ENCODE measurements around the gene STK38.
"Not testable (repeated sequence)": the region's sequence is repeated elsewhere in the genome, so short reads cannot be mapped to it uniquely, and the experiment has no call there.

STK38 gene

DNA sequence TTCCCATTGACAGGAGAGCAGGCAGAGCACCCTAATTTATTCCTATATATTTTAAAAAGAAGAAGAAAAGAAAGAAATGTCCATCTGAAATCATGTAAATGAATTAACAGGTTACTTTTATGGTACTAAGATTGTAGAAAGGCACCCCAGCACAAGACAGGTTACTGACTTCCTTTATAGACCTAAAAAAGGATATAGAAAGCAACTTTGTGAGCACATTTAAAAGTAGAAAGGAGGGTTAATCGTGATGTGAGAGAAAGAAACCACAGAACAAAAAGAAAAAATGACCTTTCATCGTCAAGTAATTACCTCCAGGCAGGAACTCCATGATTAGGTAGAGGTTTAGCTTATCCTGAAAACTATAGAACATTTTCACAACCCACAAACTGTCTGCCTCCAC, 29.9 kb downstream of the STK38 start:
- DNase-seq, result no peak

DNA sequence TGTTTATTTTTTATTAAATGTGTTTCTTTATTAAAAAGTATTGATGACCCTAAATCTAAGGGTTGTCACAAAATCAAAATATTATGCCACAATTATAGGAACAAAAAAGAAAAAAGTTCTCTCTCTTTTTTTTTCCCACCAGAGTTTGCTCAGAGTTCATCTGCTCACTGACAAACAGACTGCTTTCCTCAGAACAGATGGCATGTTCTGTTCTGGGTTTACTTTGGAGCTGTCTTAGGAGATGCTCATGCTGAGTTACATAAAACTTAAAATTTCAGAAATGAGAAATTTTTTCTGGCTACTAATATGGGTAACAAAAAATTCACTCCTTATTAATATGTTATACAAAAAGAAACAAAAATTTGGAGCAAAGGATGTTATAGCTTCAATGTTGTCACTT, 30.3 kb downstream of the STK38 start:
- DNase-seq, result no peak

DNA sequence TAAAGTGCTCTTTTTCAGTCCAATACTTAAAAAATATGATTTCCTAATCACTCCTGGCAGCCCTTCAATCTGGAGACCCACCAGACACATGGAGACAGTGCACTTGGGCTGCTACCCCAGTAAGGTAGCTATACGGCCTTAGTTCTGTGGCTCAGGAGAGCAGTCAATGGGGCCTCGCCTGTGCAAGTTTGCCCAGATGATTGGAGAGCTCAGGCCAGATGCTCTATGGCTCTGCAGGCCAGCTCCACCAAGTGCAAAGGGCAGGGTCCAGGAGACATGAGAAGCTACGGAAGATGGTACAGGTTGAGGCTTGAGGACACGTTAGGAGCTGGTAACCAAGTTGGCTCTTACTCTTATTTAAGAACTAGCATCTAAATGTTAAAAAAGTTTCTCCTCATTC, 30.7 kb downstream of the STK38 start:
- no peak for DNase-seq

DNA sequence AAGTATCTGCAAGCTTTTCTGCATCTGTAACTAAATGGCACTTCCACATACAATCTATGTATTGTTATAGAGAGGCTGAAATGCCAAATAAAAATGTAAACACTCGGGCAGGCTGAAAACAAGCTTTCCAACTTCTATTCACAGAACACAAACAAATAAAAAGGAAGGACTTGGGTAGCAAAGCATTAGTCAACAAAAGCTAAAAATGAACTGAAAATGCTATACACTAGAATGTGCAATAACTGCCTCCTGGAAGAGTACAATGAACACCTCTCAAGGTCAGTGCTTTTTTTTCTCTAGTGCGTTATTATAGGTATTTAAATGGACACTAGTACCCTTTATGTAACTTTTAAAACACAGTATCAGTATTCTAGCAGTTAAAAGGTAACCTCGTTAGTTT, 31.4 kb downstream of the STK38 start:
- no peak for DNase-seq

DNA sequence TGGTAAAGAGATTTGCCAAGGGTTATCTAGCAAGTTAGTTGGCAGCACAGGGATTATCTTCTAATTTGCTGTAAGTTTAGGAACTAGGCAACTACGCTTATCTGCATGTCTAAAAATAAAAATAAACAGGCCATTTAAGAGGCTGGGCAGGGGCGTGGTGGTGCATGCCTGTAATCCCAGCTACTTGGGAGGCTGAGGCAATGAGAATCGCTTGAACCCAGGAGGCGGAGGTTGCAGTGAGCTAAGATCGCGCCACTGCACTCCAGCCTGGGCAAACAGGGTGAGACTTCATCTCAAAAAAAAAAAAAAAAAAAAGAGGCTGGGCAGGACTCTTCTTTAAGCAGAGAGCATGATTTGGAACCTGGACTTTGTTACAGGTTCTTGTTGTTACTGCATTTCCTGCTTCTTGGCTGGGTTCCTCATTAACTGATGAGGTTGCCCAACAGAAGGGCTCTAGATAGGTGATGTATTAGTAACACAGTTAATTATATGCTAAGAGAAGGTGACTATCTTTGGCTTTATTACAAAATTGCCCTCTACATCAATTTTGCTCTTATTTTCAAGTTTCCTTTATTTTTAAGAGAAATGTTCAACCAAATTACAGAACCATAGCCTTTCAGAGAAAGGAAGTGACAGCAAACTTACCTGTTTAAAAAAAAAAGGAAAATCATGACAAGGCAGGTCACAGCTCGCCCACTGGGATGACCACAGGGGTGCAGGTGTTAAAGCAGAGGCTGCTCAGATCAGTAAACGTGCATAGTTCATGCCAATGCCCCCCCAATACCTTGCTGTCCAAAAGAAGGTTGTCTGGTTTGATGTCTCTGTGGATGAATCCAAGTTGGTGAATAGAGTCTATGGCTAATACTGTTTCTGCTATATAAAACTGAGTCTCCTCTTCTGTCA, 32.5 kb downstream of the STK38 start:
- DNase-seq, result no peak

DNA sequence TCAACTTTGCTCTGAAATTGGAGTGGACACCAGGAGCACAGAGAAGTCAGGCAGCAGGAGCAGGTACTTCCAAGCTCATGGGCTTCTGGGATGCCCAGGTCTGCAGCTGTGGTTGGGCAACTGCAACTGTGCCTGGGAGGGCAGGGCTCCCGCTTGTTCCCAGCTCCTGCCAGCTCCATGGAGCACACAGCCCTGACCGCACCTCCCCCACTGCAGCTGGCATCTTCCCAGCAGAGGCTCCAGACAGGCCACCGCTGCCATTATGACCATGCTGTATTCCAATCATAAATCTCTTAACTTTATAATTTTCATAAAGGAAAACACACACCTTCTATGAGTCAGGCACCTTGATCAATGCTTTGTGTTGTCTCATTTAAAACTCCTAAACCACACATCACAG, 36.9 kb downstream of the STK38 start:
- DNase-seq, result no peak

- DNase-seq, result no peak
Measured at GRCh38 chr6:36508532-36508931, 38.7 kb downstream of the STK38 start.

DNA sequence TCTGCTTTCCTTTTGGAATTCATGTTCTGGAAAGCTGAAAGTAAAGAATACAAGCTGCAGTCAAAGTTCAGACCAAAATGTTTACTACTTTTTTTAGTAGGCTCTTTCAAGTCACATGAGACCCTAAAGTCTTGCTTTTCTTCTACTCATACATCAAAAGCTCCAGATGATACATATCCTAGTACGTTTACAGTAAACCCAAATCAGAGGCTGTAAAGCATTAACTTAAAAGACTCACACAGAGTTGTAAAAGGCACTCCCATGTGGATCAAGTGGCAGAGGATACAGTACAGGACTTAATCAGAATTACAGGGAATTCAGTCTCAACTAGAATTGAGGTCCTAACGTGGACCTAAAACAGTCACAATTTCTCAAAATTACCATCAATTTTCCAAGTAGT, 40.7 kb downstream of the STK38 start:
- DNase-seq, result no peak

DNA sequence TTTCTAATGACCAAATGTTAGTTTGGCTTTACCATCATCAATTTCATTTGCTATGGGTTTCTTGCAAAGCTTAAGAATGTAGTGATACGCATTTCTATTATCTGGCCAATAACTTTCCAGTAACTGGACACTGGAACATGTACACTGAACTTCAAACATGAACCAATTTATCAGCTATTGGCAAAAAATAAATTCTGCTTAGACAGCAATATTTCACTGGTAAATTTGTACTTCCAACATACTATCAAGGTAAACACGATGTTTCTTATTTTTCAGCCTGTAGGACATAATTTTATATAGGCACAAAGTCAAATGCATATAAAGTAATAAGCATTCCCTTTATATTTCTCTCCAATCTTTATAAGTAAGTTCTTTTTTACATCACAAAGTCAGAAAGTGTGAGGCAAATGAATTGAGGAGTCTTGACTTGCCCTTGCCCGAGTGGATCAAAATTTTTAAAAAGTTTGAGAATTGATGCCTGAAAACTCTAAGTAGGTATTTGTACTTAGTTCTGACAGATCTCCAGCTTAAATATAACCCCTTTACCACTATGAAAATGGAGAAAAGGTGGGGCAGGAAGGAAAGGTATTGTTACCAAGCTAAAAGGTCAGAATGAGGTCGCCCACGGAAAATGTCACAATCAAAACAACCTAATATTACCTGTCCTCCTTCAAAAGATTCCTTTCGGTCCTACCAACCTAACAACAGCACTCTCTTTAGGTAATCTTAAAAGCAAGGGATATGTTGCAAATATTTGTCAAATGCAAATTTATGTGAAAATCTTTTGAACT, 41.3 kb downstream of the STK38 start:
- no peak for DNase-seq

- DNase-seq, result no peak
Measured at GRCh38 chr6:36504982-36505381, 42.3 kb downstream of the STK38 start.

- no peak for DNase-seq
Measured at GRCh38 chr6:36504181-36504580, 43.1 kb downstream of the STK38 start.

DNA sequence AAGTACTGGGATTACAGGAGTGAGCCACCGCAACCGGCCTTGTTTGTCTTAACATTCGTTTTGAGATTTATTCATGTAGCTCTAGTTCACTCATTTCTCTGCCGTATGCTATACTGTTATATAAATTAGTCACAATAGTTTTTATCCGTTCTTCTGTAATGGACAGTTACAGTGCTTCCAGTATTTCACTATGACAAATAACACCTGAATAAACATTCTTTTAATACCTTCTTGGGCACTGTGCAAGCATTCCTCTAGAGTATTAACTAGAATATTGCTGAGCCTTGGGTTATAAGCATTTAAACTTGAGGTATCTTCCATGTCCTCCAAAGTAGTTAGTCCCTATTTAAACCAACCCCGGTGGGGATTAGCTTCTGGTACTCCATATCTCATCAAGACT, 45.6 kb downstream of the STK38 start:
- DNase-seq, result no peak

DNA sequence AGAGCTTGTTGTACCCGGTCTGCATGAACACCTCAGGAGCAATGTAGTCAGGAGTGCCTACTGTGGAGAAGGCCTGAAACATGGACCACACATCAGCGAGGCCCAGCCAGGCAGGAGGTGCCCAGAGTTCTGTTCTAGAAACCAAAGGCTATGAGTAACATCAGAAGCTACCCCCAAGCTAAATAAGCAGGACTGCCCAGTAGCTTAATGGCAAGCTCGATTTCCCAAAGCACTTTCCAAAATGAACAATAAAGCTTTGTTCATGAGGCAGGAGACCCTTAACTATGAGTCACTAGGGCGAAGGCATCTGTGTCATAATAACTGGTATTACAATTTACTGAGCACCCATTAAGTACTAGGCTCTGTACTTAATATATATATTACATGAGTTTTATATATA, 47.4 kb downstream of the STK38 start:
- no peak for DNase-seq

DNA sequence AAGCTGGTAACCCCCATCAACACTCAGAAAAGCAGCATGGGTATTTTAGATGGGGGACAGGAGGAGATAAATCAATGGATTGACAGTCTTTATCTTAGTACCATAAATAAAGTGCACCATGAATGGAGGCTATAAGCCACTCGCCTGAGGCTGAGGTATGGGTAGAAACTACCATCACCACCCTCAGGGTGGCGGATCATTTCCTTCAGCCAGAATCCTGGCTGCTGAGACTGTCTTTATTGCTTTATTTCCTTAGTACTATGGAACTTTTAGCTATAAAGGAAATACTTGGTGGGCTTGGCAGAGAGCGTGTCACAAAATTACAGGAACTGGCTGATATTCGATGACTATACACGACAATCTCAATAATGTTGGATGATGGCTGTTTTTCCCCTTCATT, 52.2 kb downstream of the STK38 start:
- DNase-seq, result no peak

- peak; percentile 67 for DNase-seq
Measured at GRCh38 chr6:36493859-36494258, 53.4 kb downstream of the STK38 start.

GRCh38 chr6:36493319-36493718, 54.0 kb downstream of the STK38 start:
- DNase-seq, result no peak

DNA sequence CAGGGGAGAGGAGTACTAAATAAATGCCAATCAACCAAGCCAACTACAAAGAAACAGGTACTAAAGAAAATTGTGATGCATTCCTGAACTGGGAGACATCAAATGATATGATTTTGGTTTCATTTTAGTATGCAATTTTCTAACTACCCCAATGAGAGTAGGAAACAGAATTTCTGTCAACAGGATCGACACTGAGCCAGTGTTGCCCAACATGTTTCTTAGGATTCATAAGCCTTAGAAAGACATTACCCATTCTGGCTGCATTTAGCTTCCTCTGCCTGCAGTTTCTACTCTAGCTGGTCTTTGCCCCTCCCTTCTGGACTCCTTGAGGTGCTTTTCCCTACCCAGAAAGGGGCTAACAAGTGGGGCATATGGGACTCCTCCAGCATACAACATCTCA, 54.7 kb downstream of the STK38 start:
- no peak for DNase-seq

DNA sequence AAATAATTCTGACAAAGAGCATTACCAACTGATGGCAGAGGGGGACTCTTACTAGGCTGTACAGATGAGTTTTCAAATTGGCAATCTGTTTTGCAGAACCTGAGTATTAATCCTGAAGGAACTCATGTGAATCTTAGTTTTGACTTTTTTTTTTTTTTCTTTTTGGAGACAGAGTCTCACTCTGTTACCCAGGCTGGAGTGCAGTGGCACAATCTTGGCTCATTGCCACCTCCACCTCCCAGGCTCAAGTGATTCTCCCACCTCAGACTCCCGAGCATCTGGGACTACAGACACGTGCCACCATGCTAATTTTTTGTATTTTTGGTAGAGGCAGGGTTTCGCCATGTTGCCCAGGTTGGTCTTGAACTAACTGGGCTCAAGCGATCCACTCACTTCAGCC, 55.2 kb downstream of the STK38 start:
- no peak for DNase-seq

- no peak for DNase-seq
Measured at GRCh38 chr6:36491378-36491965, 55.8 kb downstream of the STK38 start.

DNA sequence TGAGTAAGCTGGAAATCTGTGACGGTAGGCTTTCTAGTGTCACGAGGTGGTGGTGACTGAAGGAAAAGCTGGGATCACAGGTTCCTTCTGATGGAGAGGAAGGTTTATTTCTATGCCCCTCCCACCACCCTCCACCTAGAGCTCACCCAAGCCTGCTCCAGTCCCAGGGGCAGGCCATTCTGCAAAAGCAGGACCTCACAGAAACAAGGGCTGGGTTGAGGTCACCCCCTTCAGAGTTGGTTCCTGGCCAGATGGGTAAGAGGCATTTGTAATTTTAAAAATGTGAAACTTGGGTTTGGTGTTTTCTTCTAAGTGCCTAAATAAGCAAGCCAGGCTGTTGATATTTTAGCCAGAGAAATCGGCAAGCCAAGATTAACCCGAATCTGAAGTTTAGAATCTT, 57.9 kb downstream of the STK38 start:
- no peak for DNase-seq

DNA sequence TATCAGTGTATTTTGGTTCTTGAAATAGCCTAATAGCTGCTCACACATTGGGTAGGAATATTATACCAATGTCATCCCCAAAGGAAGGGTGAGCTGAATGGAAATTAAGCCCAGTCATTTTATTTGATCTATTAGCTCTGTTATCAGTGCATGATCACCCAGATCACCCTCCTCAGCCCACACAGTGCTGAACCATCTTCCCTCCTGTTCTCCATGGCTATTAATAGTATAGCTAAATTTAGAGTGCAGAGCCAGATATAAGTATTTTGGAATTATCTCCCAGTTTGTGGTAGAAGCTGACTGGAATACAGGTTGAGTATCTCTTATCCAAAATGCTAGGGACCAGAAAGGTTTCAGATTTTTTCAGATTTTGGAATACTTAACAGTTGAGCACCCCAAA, 59.1 kb downstream of the STK38 start:
- DNase-seq, result no peak

- DNase-seq, result no peak
Measured at GRCh38 chr6:36487698-36488097, 59.6 kb downstream of the STK38 start.

DNA sequence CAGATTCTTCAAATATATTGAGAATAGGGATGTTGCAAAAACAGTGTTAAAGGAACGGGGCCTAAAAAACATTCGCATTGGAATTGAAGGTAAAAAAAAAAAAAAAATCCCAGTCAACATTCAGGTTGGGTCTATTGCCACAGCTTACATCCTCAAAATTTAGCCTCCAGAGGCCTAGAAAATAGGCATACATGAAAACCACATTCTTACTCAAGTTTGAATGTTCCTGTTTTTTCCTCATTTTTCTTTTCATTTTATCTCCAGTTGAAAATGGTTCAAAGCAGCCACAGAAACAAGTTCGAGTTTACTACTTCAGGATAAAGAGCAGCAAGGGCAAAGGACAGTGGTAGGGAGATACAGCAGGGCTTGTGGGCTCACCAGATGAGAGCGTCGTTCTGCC, 62.5 kb downstream of the STK38 start:
- DNase-seq, result no peak

- DNase-seq, result not testable (repeated sequence)
Measured at GRCh38 chr6:36483326-36483725, 64.0 kb downstream of the STK38 start.
